Hepatocyte (in vitro differentiated cells): Measurements from ENCODE around the gene SPATA45. TPM values are rescaled to one million over a fixed set of nuclear protein-coding genes. Genes with fewer than 3 reads are reported as not detected.

Experiments
- DNase-seq: peaks from one replicate; pipeline ENCODE4 v3.0.0-alpha.2; 2016; ENCODE audit warnings: low spot score
- H2AFZ ChIP-seq: fragments of 200-600 bp; sonication (generic); 2 replicates; pipeline ENCODE4 v1.6.0; 2016; ENCODE audit warnings: antibody characterized with exemption, mild to moderate bottlenecking
- H3K27ac ChIP-seq: fragments of 200-600 bp; sonication (generic); 2 replicates; pipeline ENCODE4 v1.5.1; 2016; ENCODE audit warnings: mild to moderate bottlenecking
- H3K27me3 ChIP-seq: fragments of 200-600 bp; sonication (generic); 2 replicates; pipeline ENCODE4 v1.6.1; 2016
- H3K36me3 ChIP-seq: fragments of 200-600 bp; sonication (generic); replicated peaks from 2 replicates; pipeline ENCODE4 v1.5.1; 2016; ENCODE audit warnings: low read depth; ENCODE audit not compliant: insufficient read depth
- H3K4me1 ChIP-seq: fragments of 200-600 bp; sonication (generic); 2 replicates; pipeline ENCODE4 v1.5.1; 2016; ENCODE audit warnings: mild to moderate bottlenecking, moderate library complexity; ENCODE audit not compliant: insufficient read depth
- H3K4me2 ChIP-seq: fragments of 200-600 bp; sonication (generic); 2 replicates; pipeline ENCODE4 v1.6.0; 2016
- H3K4me3 ChIP-seq: fragments of 200-600 bp; sonication (generic); 2 replicates; pipeline ENCODE4 v1.5.1; 2016; ENCODE audit warnings: mild to moderate bottlenecking
- H3K79me2 ChIP-seq: fragments of 200-600 bp; sonication (generic); 2 replicates; pipeline ENCODE4 v1.6.0; 2017; ENCODE audit warnings: mild to moderate bottlenecking
- H3K9me2 ChIP-seq: fragments of 200-600 bp; sonication (generic); replicated peaks from 2 replicates; pipeline ENCODE4 v1.6.0; 2017; ENCODE audit warnings: mild to moderate bottlenecking; ENCODE audit not compliant: insufficient read depth
- H3K9me3 ChIP-seq: fragments of 200-600 bp; sonication (generic); 2 replicates; pipeline ENCODE4 v1.5.1; 2016; ENCODE audit warnings: low read depth, mild to moderate bottlenecking
- H4K20me1 ChIP-seq: fragments of 200-600 bp; sonication (generic); 2 replicates; pipeline ENCODE4 v1.6.0; 2016; ENCODE audit warnings: mild to moderate bottlenecking; ENCODE audit not compliant: insufficient read depth, poor library complexity, severe bottlenecking
- EZH2 ChIP-seq: fragments of 200-600 bp; sonication (generic); IDR thresholded peaks from 2 replicates; pipeline ENCODE4 v1.6.1; 2016; ENCODE audit warnings: antibody characterized with exemption, mild to moderate bottlenecking, borderline replicate concordance
- EZH2phosphoT487 ChIP-seq: fragments of 200-600 bp; sonication (generic); IDR thresholded peaks from one replicate; pipeline ENCODE4 v1.6.1; 2018; ENCODE audit warnings: antibody characterized with exemption, mild to moderate bottlenecking, low read depth, moderate library complexity; ENCODE audit not compliant: unreplicated experiment, severe bottlenecking
- WGBS: methylation state at CpG from one replicate; pipeline ENCODE4 v1.1.6; 2016; ENCODE audit warnings: low lambda C conversion rate; ENCODE audit errors: missing lambda C conversion rate; 5-methylcytosine and 5-hydroxymethylcytosine counted together
- polyA plus RNA-seq: library from polyadenylated mRNA; unstranded; fragments of >200 nt; fragmentation: Nextera tagmentation; extraction: Ambion mirVana; gene quantifications from 2 replicates; pipeline ENCODE4 v1.2.1, GENCODE V29; 2016
- total RNA-seq: library from RNA; depleted of rRNA; stranded (reverse); fragments of >200 nt; gene quantifications from 2 replicates; pipeline ENCODE4 v1.2.3, GENCODE V29; 2014
- TF ChIP-seq, protein P1 (sequence below): fragments of 200-600 bp; sonication (generic); IDR thresholded peaks from 2 replicates; pipeline ENCODE4 v1.5.1; 2016; ENCODE audit warnings: antibody characterized with exemption, mild to moderate bottlenecking; ENCODE audit not compliant: poor library complexity

SPATA45 gene
- total and polyA plus RNA-seq, 2 experiments from 2014 or later: 0.44 TPM; not detected in 1

DNA sequence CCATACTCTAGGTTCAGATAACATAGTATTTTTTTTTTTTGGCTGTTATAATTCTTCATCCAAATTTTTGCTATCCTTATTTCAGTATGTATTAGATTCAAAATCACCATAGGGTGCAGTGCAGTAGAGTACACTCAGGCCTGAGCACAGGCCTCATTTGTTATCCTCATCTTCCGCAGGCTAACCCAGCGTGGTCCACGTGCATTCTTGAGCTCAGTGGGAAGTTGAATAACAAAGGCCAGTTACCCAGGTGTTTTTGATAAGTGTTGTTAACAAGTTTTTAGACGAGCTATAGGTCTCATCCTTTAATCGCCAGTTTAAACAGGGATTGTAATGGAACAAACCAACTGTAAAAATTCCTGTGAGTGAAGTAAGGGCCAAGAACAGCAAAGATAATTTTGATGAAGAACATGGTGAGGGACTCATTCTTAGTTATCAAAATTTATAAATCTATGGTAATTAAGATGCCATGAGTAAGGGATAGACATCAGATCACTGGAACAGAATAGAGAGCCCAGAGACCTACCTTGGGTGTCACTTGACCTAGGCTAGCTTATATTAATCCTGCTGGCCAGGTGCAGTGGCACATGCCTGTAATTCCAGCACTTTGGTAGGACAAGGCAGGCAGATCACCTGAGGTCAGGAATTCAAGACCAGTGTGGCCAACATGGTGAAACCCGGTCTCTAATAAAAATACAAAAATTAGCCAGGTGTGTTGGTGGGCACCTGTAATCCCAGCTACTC, 32.7 kb upstream of the SPATA45 start:
- peaks cover 4% of the 10 kb centered on the region for H3K79me2 ChIP-seq
- no peak overlapping the region for H3K27ac ChIP-seq
- no peaks in the 10 kb centered on the region for H3K36me3 ChIP-seq
- TF ChIP-seq EZH2phosphoT487 (no peak), EZH2 (no peak)
- TF ChIP-seq, protein P1, sequence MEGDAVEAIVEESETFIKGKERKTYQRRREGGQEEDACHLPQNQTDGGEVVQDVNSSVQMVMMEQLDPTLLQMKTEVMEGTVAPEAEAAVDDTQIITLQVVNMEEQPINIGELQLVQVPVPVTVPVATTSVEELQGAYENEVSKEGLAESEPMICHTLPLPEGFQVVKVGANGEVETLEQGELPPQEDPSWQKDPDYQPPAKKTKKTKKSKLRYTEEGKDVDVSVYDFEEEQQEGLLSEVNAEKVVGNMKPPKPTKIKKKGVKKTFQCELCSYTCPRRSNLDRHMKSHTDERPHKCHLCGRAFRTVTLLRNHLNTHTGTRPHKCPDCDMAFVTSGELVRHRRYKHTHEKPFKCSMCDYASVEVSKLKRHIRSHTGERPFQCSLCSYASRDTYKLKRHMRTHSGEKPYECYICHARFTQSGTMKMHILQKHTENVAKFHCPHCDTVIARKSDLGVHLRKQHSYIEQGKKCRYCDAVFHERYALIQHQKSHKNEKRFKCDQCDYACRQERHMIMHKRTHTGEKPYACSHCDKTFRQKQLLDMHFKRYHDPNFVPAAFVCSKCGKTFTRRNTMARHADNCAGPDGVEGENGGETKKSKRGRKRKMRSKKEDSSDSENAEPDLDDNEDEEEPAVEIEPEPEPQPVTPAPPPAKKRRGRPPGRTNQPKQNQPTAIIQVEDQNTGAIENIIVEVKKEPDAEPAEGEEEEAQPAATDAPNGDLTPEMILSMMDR: no peak
- no peaks in the 10 kb centered on the region for H3K9me3 ChIP-seq
- no peak overlapping the region for H3K4me3 ChIP-seq
- 73% methylated on average over 6 of the region's 6 CpGs for WGBS
- no peak overlapping the region for H3K4me2 ChIP-seq
- no peaks in the 10 kb centered on the region for H3K4me1 ChIP-seq
- H3K9me2 ChIP-seq: no peaks in the 10 kb centered on the region
- no peak overlapping the region for H2AFZ ChIP-seq
- H3K27me3 ChIP-seq: no peaks in the 10 kb centered on the region
- H4K20me1 ChIP-seq: no peaks in the 10 kb centered on the region
- DNase-seq: no peak

DNA sequence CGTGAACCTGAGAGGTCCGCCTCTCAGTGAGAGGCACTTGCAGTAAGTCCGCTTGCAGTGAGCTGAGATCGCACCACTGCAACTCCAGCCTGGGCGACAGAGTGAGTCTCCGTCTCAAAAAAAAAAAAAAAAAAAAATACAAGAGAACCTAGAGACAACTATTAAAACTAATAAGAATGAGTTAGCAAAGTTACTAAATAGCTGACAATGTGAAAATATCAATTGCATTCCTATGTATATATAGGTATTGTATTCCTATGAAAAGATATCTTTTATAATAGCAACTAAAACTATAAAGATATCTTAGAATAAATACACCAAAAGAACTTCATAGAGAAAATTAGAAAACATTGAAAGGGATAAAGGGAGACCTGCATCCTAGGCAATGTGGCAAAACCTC, 31.0 kb upstream of the SPATA45 start:
- Histone ChIP-seq H2AFZ (no peak overlapping the region), H3K4me2 (no peak overlapping the region), H3K27me3 (no peaks in the 10 kb centered on the region), H3K4me1 (no peaks in the 10 kb centered on the region), H3K36me3 (no peaks in the 10 kb centered on the region), H3K9me2 (no peaks in the 10 kb centered on the region), H3K27ac (no peak overlapping the region), H3K79me2 (peaks cover 5% of the 10 kb centered on the region), H3K9me3 (no peaks in the 10 kb centered on the region), H4K20me1 (no peaks in the 10 kb centered on the region), H3K4me3 (no peak overlapping the region)
- 97% methylated on average over 6 of the region's 6 CpGs for WGBS
- TF ChIP-seq EZH2 (no peak), EZH2phosphoT487 (no peak)
- TF ChIP-seq, protein P1: no peak
- DNase-seq: no peak

DNA sequence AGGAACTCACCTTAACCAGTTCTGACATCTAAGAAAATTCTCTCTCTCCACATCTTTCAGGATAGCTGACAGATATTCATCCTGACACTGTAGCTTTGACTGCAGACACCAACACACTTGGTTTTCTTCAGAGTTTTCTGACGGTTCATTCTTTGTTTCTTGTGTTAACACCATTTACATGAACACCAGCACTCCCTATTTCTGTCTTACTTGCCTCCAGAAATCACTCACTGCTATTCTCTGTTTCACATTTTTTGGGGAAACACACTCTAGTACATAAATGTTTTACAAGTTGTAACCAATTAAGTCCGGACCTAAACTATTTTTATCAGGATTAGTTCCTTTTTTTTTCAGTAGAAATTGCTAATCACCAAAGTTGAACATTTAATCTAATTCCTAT, 26.1 kb upstream of the SPATA45 start:
- TF ChIP-seq EZH2: no peak
- TF ChIP-seq, protein P1: no peak
- TF ChIP-seq EZH2phosphoT487: no peak
- Histone ChIP-seq H2AFZ (no peak overlapping the region), H3K4me2 (no peak overlapping the region), H3K9me2 (no peaks in the 10 kb centered on the region), H3K4me3 (no peak overlapping the region), H3K36me3 (no peaks in the 10 kb centered on the region), H3K27me3 (no peaks in the 10 kb centered on the region), H3K4me1 (no peaks in the 10 kb centered on the region), H4K20me1 (no peaks in the 10 kb centered on the region), H3K79me2 (peaks cover 24% of the 10 kb centered on the region), H3K27ac (no peak overlapping the region), H3K9me3 (no peaks in the 10 kb centered on the region)
- DNase-seq: no peak
- WGBS: 82% methylated on average over 2 of the region's 2 CpGs
